GM23338 (cell line): ENCODE data around the gene KCNAB1. TPM values are rescaled to one million over a fixed set of nuclear protein-coding genes. Genes with fewer than 3 reads are reported as not detected.
A peak's percentile ranks its signal among the peaks of the same experiment; 100 is the strongest.

ENCODE experiments used
- ATAC-seq: fragments of 200-7000 bp; cut with Tn5 transposase; 3 replicates; pipeline ENCODE4 v1.9.1; 2020
- DNase-seq: peaks from one replicate; pipeline ENCODE4 v3.0.0-alpha.2; 2015; ENCODE audit warnings: low spot score
- H2AFZ ChIP-seq: fragments of 200-600 bp; sonication (generic); 2 replicates; pipeline ENCODE4 v1.8.0; 2016; ENCODE audit warnings: antibody characterized with exemption, mild to moderate bottlenecking, moderate library complexity
- H3F3A ChIP-seq: fragments of 200-600 bp; sonication (generic); replicated peaks from 2 replicates; pipeline ENCODE4 v1.8.0; 2017; ENCODE audit warnings: antibody characterized with exemption, mixed run types, low read depth
- H3K27ac ChIP-seq: fragments of 200-600 bp; sonication (generic); 2 replicates; pipeline ENCODE4 v1.6.1; 2016; ENCODE audit warnings: low read depth
- H3K27me3 ChIP-seq: fragments of 200-600 bp; sonication (generic); 2 replicates; pipeline ENCODE4 v1.8.0; 2016; ENCODE audit warnings: mild to moderate bottlenecking, mixed run types, moderate library complexity; ENCODE audit not compliant: insufficient read depth
- H3K36me3 ChIP-seq: fragments of 200-600 bp; sonication (generic); 2 replicates; pipeline ENCODE4 v1.8.0; 2016; ENCODE audit warnings: mild to moderate bottlenecking; ENCODE audit not compliant: insufficient read depth
- H3K4me1 ChIP-seq: fragments of 200-600 bp; sonication (generic); 2 replicates; pipeline ENCODE4 v1.8.0; 2016; ENCODE audit warnings: mild to moderate bottlenecking, moderate library complexity; ENCODE audit not compliant: insufficient read depth
- H3K4me2 ChIP-seq: fragments of 200-600 bp; sonication (generic); 2 replicates; pipeline ENCODE4 v1.7.1; 2017; ENCODE audit warnings: mixed run types
- H3K4me3 ChIP-seq: fragments of 200-600 bp; sonication (generic); 2 replicates; pipeline ENCODE4 v1.6.1; 2016; ENCODE audit warnings: mixed run types
- H3K79me2 ChIP-seq: fragments of 200-600 bp; sonication (generic); replicated peaks from 2 replicates; pipeline ENCODE4 v1.8.0; 2017; ENCODE audit warnings: mild to moderate bottlenecking; ENCODE audit not compliant: insufficient read depth
- H3K9me2 ChIP-seq: fragments of 200-600 bp; sonication (generic); 2 replicates; pipeline ENCODE4 v1.8.0; 2017; ENCODE audit not compliant: insufficient read depth
- H4K20me1 ChIP-seq: fragments of 200-600 bp; sonication (generic); replicated peaks from 2 replicates; pipeline ENCODE4 v1.8.0; 2017; ENCODE audit warnings: mild to moderate bottlenecking; ENCODE audit not compliant: insufficient read depth
- H3K27ac Mint-ChIP-seq: 2 replicates; pipeline ENCODE4 v1.8.0; 2020; ENCODE audit warnings: inconsistent platforms, mild to moderate bottlenecking, moderate library complexity, mixed read lengths
- H3K27me3 Mint-ChIP-seq: 3 replicates; pipeline ENCODE4 v1.8.0; 2022; ENCODE audit warnings: low read depth, mild to moderate bottlenecking, moderate library complexity, mixed read lengths, inconsistent platforms; ENCODE audit not compliant: insufficient read depth, poor library complexity
- H3K36me3 Mint-ChIP-seq: 3 replicates; pipeline ENCODE4 v1.8.0; 2021; ENCODE audit warnings: low read depth, mild to moderate bottlenecking, inconsistent platforms, moderate library complexity, mixed read lengths
- H3K4me1 Mint-ChIP-seq: 3 replicates; pipeline ENCODE4 v1.8.0; 2020; ENCODE audit warnings: mild to moderate bottlenecking, inconsistent platforms, mixed read lengths
- H3K4me3 Mint-ChIP-seq: 3 replicates; pipeline ENCODE4 v1.8.0; 2021; ENCODE audit warnings: moderate library complexity, mild to moderate bottlenecking, inconsistent platforms, mixed read lengths
- H3K9me3 Mint-ChIP-seq: 3 replicates; pipeline ENCODE4 v1.8.0; 2020; ENCODE audit warnings: moderate library complexity, mild to moderate bottlenecking, inconsistent platforms, mixed read lengths
- CREB1 ChIP-seq: fragments of 250-450 bp; sonication (Bioruptor Pico); IDR thresholded peaks from 2 replicates; pipeline ENCODE4 v1.5.0; 2020; ENCODE audit warnings: low read depth, mild to moderate bottlenecking, moderate library complexity
- CTCF ChIP-seq, 2 experiments: fragments of 200-600 bp in 1 of 2; sonication (generic) in 1 of 2; conservative IDR thresholded peaks; 2 replicates each; pipeline versions ENCODE4 v1.5.1 to v1.6.1; 2016 to 2017; ENCODE audit warnings: antibody characterized with exemption in 2 of 2, low read depth in 2 of 2, mild to moderate bottlenecking in 2 of 2, moderate library complexity in 1 of 2
- EZH2 ChIP-seq: fragments of 200-600 bp; sonication (generic); IDR thresholded peaks from one replicate; pipeline ENCODE4 v1.8.0; 2017; ENCODE audit warnings: antibody characterized with exemption, mild to moderate bottlenecking, low read depth; ENCODE audit not compliant: unreplicated experiment
- EZH2phosphoT487 ChIP-seq: fragments of 200-600 bp; sonication (generic); IDR thresholded peaks from one replicate; pipeline ENCODE4 v1.8.1; 2018; ENCODE audit warnings: antibody characterized with exemption; ENCODE audit not compliant: unreplicated experiment
- JUNB ChIP-seq: IDR thresholded peaks from one replicate; pipeline ENCODE4 v1.6.1; 2016; ENCODE audit warnings: antibody characterized with exemption; ENCODE audit not compliant: unreplicated experiment
- NANOG ChIP-seq: IDR thresholded peaks from 2 replicates; pipeline ENCODE4 v1.6.1; 2016; ENCODE audit warnings: antibody characterized with exemption, borderline replicate concordance
- POLR2AphosphoS5 ChIP-seq: IDR thresholded peaks from 2 replicates; pipeline ENCODE4 v1.6.1; 2016; ENCODE audit warnings: antibody characterized with exemption, low read depth
- STAT1 ChIP-seq: IDR thresholded peaks from one replicate; pipeline ENCODE4 v1.6.1; 2016; ENCODE audit warnings: antibody characterized with exemption; ENCODE audit not compliant: unreplicated experiment
- ZNF114 ChIP-seq: fragments of 250-450 bp; sonication (Bioruptor Pico); IDR thresholded peaks from 2 replicates; pipeline ENCODE4 v1.5.0; 2020; ENCODE audit warnings: mild to moderate bottlenecking, moderate library complexity
- ZNF331 ChIP-seq: fragments of 250-450 bp; sonication (Bioruptor Pico); IDR thresholded peaks from 2 replicates; pipeline ENCODE4 v1.5.0; 2020; ENCODE audit warnings: low read depth, mild to moderate bottlenecking, moderate library complexity
- ZNF462 ChIP-seq: fragments of 250-450 bp; sonication (Bioruptor Pico); IDR thresholded peaks from 2 replicates; pipeline ENCODE4 v1.5.0; 2020; ENCODE audit warnings: mild to moderate bottlenecking, moderate library complexity
- polyA plus RNA-seq: library from polyadenylated mRNA; unstranded; fragments of >200 nt; fragmentation: Nextera tagmentation; extraction: Ambion mirVana; gene quantifications from 2 replicates; pipeline ENCODE4 v1.2.1, GENCODE V29; 2016
- total RNA-seq: library from RNA; depleted of rRNA; stranded (reverse); fragments of >200 nt; shearing (Covaris generic); gene quantifications from 2 replicates; pipeline ENCODE4 v1.2.3, GENCODE V29; 2014
- TF ChIP-seq, protein P1 (sequence below): IDR thresholded peaks from one replicate; pipeline ENCODE4 v1.6.1; 2018; ENCODE audit warnings: antibody characterized with exemption; ENCODE audit not compliant: unreplicated experiment
- TF ChIP-seq, protein P2 (sequence below): IDR thresholded peaks from 2 replicates; pipeline ENCODE4 v1.6.1; 2016; ENCODE audit warnings: antibody characterized with exemption

Gene KCNAB1
- total and polyA plus RNA-seq, 2 experiments from 2014 or later = 0.69 to 2.6 TPM

DNA sequence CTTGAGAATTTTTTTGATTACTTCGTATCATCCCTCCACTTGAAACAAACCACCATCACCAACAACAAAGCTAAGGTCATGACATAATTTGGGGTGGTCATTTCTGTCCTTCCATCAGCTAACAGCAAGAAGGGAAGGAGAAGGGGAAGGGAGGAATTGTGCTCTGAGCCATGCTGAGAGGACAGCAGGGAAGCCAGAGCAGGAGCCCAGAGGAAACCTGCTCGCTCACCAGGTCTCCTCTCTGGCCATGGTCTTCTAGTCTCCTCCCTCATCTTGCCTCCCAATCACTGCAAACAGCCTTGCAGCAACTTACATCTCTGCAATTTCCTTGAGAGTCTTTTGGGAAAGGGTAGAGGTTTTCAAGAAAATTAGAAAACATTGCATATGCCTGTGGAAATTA lies 237.9 kb downstream of the KCNAB1 start:
- TF ChIP-seq ZNF462 = no peak
- TF ChIP-seq STAT1 = no peak
- no peak for TF ChIP-seq JUNB
- no peak for TF ChIP-seq ZNF331 (CRISPR knock-in tag)
- TF ChIP-seq, protein P1, sequence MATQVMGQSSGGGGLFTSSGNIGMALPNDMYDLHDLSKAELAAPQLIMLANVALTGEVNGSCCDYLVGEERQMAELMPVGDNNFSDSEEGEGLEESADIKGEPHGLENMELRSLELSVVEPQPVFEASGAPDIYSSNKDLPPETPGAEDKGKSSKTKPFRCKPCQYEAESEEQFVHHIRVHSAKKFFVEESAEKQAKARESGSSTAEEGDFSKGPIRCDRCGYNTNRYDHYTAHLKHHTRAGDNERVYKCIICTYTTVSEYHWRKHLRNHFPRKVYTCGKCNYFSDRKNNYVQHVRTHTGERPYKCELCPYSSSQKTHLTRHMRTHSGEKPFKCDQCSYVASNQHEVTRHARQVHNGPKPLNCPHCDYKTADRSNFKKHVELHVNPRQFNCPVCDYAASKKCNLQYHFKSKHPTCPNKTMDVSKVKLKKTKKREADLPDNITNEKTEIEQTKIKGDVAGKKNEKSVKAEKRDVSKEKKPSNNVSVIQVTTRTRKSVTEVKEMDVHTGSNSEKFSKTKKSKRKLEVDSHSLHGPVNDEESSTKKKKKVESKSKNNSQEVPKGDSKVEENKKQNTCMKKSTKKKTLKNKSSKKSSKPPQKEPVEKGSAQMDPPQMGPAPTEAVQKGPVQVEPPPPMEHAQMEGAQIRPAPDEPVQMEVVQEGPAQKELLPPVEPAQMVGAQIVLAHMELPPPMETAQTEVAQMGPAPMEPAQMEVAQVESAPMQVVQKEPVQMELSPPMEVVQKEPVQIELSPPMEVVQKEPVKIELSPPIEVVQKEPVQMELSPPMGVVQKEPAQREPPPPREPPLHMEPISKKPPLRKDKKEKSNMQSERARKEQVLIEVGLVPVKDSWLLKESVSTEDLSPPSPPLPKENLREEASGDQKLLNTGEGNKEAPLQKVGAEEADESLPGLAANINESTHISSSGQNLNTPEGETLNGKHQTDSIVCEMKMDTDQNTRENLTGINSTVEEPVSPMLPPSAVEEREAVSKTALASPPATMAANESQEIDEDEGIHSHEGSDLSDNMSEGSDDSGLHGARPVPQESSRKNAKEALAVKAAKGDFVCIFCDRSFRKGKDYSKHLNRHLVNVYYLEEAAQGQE = no peak
- no peak for TF ChIP-seq NANOG
- TF ChIP-seq EZH2 = no peak
- TF ChIP-seq CREB1 (CRISPR knock-in tag) = no peak
- TF ChIP-seq ZNF114 = no peak
- TF ChIP-seq POLR2AphosphoS5 = no peak
- TF ChIP-seq, protein P2, sequence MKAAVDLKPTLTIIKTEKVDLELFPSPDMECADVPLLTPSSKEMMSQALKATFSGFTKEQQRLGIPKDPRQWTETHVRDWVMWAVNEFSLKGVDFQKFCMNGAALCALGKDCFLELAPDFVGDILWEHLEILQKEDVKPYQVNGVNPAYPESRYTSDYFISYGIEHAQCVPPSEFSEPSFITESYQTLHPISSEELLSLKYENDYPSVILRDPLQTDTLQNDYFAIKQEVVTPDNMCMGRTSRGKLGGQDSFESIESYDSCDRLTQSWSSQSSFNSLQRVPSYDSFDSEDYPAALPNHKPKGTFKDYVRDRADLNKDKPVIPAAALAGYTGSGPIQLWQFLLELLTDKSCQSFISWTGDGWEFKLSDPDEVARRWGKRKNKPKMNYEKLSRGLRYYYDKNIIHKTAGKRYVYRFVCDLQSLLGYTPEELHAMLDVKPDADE = no peak
- TF ChIP-seq EZH2phosphoT487 = no peak
- no peak for TF ChIP-seq CTCF (conservative IDR thresholded peaks at IDR 0.05; ENCODE audit: low read depth in 2 of 2)

More for the DNA sequence above, 237.9 kb downstream of the KCNAB1 start:
- H3K27ac ChIP-seq = no peak overlapping the region
- DNase-seq (no peak), ATAC-seq (peak; percentile 88)
- H4K20me1 ChIP-seq = no peaks in the 10 kb centered on the region
- no peaks in the 10 kb centered on the region for H3F3A ChIP-seq
- Mint-ChIP-seq H3K4me3 (no peak overlapping the region), H3K27me3 (peaks cover 2% of the 10 kb centered on the region), H3K9me3 (no peaks in the 10 kb centered on the region), H3K27ac (no peak overlapping the region), H3K36me3 (no peaks in the 10 kb centered on the region), H3K4me1 (peaks cover 24% of the 10 kb centered on the region)
- H3K4me3 ChIP-seq = no peak overlapping the region
- H2AFZ ChIP-seq = peak overlapping the region; percentile 67
- peaks cover 19% of the 10 kb centered on the region for H3K4me1 ChIP-seq
- H3K36me3 ChIP-seq = no peaks in the 10 kb centered on the region
- no peaks in the 10 kb centered on the region for H3K27me3 ChIP-seq
- H3K79me2 ChIP-seq = no peaks in the 10 kb centered on the region
- H3K4me2 ChIP-seq = no peak overlapping the region
- no peaks in the 10 kb centered on the region for H3K9me2 ChIP-seq
